ENCODE results near the gene HOXD13.

- peak; percentile 71 to 77 for TF ChIP-seq CTCF (IDR thresholded peaks at IDR 0.05)
- no peak for TF ChIP-seq EP300 (IDR thresholded peaks at IDR 0.05)
- TF ChIP-seq POLR2A (IDR thresholded peaks at IDR 0.05) = no peak
These were observed 34.6 kb downstream of the HOXD13 start for GRCh38 chr2:176126929-176127773.
